ENCODE measurements around the gene MPP2. TPM values are rescaled to one million over a fixed set of nuclear protein-coding genes. Genes with fewer than 3 reads are reported as not detected.
A peak's percentile ranks its signal among the peaks of the same experiment; 100 is the strongest.

Gene MPP2
- total and polyA plus RNA-seq, 2 donors (not counting 3 experiments of a cell fraction or from before 2014, with no cell fraction given): 1.4 to 1.6 TPM

DNA sequence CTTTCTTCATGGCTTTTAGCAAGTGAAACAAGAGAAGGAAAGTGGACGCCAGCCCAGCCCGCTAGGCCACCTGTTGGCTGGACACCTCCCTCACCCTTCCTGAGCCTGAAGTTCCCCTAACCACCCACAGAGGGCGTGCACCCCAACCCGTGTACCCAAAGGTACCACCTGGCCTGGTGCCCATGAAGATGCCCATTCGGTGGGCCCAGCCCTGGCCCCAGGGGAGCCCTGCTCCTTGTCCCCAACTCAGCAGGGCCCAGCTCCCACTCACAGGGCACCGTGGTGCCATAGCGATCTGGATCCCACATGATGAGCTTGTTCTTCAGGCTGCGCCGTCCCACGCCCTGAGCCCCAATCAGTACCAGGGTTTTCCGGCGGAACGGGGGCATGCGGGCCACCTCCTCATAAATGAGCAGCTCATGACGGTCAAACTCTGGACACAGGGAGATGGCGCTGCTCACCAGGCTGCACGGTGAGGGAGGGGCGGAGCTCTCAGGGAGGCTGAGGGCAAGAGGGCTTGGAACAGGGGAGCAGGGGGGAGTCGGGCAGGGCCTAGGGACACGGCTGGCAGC lies 26.8 kb downstream of the MPP2 start:
- no peaks in the 10 kb centered on the region for H4K20me1 ChIP-seq (replicated peaks; ENCODE audit: control insufficient read depth, extremely low read depth, insufficient read depth, low read length)
- intact Hi-C loops (cut with micrococcal nuclease) (no loop called here), dilution Hi-C loops (cut with MboI; ENCODE audit: extremely low pct_ligation_motif_present, low sequenced_read_pairs) (no loop called here)
- DNase-seq (ENCODE audit: low read depth, low spot score) (peak; percentile 21), FAIRE-seq (no peak)
- no peak overlapping the region for H2AFZ ChIP-seq (ENCODE audit: low read depth, low read length)
- H3K27ac ChIP-seq (ENCODE audit: insufficient read depth, low read depth, low read length): no peak overlapping the region
- H3K4me2 ChIP-seq (ENCODE audit: insufficient read depth, low read length): no peak overlapping the region
- CTCF ChIA-PET: interaction anchor here (0.6 to 4.7 kb wide), 20 partner anchors 11 to 288 kb away, joined by 3 to 69 read pairs (median 4); partner anchors contain the start of gene CD300LG
- POLR2A ChIA-PET: no interaction called here
- no TSS peak for BruUV-seq (replicated peaks)
- H3K9me1 ChIP-seq (replicated peaks; ENCODE audit: control insufficient read depth, extremely low read depth, insufficient read depth, low read length): no peaks in the 10 kb centered on the region
- H3K4me3 ChIP-seq (replicated peaks in 1 of 3; ENCODE audit: insufficient read depth in 1 of 3, low read depth in 1 of 3, low read length in 3 of 3): no peak overlapping the region
- H3K4me1 ChIP-seq (ENCODE audit: control insufficient read depth, extremely low read depth, insufficient read depth, low read length): no peaks in the 10 kb centered on the region
- H3K36me3 ChIP-seq (ENCODE audit: control insufficient read depth in 2 of 2, extremely low read depth in 1 of 2, insufficient read depth in 2 of 2, low read length in 2 of 2): no peaks in the 10 kb centered on the region
- H3K9me3 ChIP-seq (replicated peaks; ENCODE audit: control insufficient read depth, insufficient read depth, low read length): no peaks in the 10 kb centered on the region
- H3K79me2 ChIP-seq (ENCODE audit: control insufficient read depth, insufficient read depth, low read length): no peaks in the 10 kb centered on the region
- H3K9ac ChIP-seq (replicated peaks; ENCODE audit: extremely low read depth, insufficient read depth, low read length): no peak overlapping the region
- TF ChIP-seq, protein P1, sequence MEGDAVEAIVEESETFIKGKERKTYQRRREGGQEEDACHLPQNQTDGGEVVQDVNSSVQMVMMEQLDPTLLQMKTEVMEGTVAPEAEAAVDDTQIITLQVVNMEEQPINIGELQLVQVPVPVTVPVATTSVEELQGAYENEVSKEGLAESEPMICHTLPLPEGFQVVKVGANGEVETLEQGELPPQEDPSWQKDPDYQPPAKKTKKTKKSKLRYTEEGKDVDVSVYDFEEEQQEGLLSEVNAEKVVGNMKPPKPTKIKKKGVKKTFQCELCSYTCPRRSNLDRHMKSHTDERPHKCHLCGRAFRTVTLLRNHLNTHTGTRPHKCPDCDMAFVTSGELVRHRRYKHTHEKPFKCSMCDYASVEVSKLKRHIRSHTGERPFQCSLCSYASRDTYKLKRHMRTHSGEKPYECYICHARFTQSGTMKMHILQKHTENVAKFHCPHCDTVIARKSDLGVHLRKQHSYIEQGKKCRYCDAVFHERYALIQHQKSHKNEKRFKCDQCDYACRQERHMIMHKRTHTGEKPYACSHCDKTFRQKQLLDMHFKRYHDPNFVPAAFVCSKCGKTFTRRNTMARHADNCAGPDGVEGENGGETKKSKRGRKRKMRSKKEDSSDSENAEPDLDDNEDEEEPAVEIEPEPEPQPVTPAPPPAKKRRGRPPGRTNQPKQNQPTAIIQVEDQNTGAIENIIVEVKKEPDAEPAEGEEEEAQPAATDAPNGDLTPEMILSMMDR (IDR thresholded peaks at IDR 0.05; ENCODE audit: extremely low read depth in 1 of 2, insufficient read depth in 1 of 2, low read depth in 1 of 2, low read length in 2 of 2): peak; percentile 58 to 77
- TF ChIP-seq GATA2 (IDR thresholded peaks at IDR 0.05; ENCODE audit: insufficient read depth, insufficient read length, low read depth, low read length): no peak
- no peaks in the 10 kb centered on the region for H3K27me3 ChIP-seq (ENCODE audit: control insufficient read depth in 2 of 2, insufficient read depth in 2 of 2, low read length in 2 of 2)

DNA sequence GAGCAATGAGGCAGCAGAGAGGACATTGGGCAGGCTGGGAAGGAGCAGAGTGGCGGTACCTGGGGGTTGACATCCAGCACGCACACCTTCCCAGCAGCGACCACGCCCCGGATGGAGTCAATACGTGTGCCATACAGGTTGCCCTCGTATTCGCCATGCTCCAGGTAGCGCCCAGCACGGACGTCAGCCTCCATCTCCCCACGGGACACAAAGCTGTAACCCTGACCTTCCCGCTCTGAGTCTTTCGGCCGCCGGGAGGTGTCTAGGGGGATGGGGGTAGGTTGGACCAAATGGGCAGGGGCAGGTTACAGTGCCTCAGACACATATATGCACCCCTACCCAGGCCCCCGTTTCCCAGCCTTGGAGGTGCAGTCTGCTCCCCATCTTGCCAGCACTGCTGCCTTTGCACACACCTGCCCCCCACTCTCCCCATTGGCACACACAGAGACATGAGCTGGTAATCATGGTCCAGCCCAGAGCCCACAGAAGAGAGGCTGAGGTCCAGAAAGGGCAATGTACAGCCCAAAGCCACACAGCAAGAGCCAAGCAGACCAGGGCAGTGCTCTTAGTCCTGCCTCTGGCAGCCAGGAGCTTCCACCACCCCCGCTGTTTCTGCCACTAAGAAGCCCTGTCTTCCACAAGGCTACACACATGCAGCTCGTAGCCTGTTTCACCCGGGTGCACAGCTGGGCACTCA lies 27.5 kb downstream of the MPP2 start:
- dilution Hi-C loops (cut with MboI; ENCODE audit: extremely low pct_ligation_motif_present, low sequenced_read_pairs): no loop called here
- H3K27ac ChIP-seq (ENCODE audit: insufficient read depth, low read depth, low read length): no peak overlapping the region
- no peak overlapping the region for H2AFZ ChIP-seq (ENCODE audit: low read depth, low read length)
- H3K9me3 ChIP-seq (replicated peaks; ENCODE audit: control insufficient read depth, insufficient read depth, low read length): no peaks in the 10 kb centered on the region
- H3K79me2 ChIP-seq (ENCODE audit: control insufficient read depth, insufficient read depth, low read length): no peaks in the 10 kb centered on the region
- H3K4me3 ChIP-seq (replicated peaks in 1 of 3; ENCODE audit: insufficient read depth in 1 of 3, low read depth in 1 of 3, low read length in 3 of 3): no peak overlapping the region
- FAIRE-seq (no peak), DNase-seq (ENCODE audit: low read depth, low spot score) (no peak)
- H3K9me1 ChIP-seq (replicated peaks; ENCODE audit: control insufficient read depth, extremely low read depth, insufficient read depth, low read length): no peaks in the 10 kb centered on the region
- ChIA-PET CTCF (interaction anchor here (0.9 to 4.7 kb wide), 21 partner anchors 10 to 289 kb away, joined by 3 to 69 read pairs (median 5); partner anchors contain the start of gene CD300LG), POLR2A (no interaction called here)
- H3K27me3 ChIP-seq (ENCODE audit: control insufficient read depth in 2 of 2, insufficient read depth in 2 of 2, low read length in 2 of 2): peaks cover 3 to 4% of the 10 kb centered on the region in 2 experiments
- no peaks in the 10 kb centered on the region for H3K4me1 ChIP-seq (ENCODE audit: control insufficient read depth, extremely low read depth, insufficient read depth, low read length)
- TF ChIP-seq POLR2A (IDR thresholded peaks at IDR 0.05; ENCODE audit: low read depth, low read length): no peak
- no peak for TF ChIP-seq JUN (IDR thresholded peaks at IDR 0.05; ENCODE audit: borderline replicate concordance, insufficient read depth, insufficient read length, low read depth)
- TF ChIP-seq, protein P2, sequence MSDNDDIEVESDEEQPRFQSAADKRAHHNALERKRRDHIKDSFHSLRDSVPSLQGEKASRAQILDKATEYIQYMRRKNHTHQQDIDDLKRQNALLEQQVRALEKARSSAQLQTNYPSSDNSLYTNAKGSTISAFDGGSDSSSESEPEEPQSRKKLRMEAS (IDR thresholded peaks at IDR 0.05; ENCODE audit: insufficient read depth, insufficient read length): no peak
- TF ChIP-seq FOS (IDR thresholded peaks at IDR 0.05; ENCODE audit: borderline replicate concordance, insufficient read depth, low read length): no peak
- TF ChIP-seq POLR2AphosphoS5 (IDR thresholded peaks at IDR 0.05; ENCODE audit: insufficient read depth, low read depth, low read length): no peak
- no peak for TF ChIP-seq GATA2 (IDR thresholded peaks at IDR 0.05; ENCODE audit: insufficient read depth, insufficient read length, low read depth, low read length)
- TF ChIP-seq, protein P1 (IDR thresholded peaks at IDR 0.05; ENCODE audit: extremely low read depth in 1 of 2, insufficient read depth in 1 of 2, low read depth in 1 of 2, low read length in 2 of 2): no peak
- no peak for TF ChIP-seq EZH2 (IDR thresholded peaks at IDR 0.05; ENCODE audit: borderline replicate concordance, low read depth, low read length, severe bottlenecking)
- no peak for TF ChIP-seq MYC (IDR thresholded peaks at IDR 0.05; ENCODE audit: low read depth, low read length)
- H3K36me3 ChIP-seq (ENCODE audit: control insufficient read depth in 2 of 2, extremely low read depth in 1 of 2, insufficient read depth in 2 of 2, low read length in 2 of 2): no peaks in the 10 kb centered on the region
- no TSS peak for BruUV-seq (replicated peaks)
- H3K9ac ChIP-seq (replicated peaks; ENCODE audit: extremely low read depth, insufficient read depth, low read length): no peak overlapping the region
- H4K20me1 ChIP-seq (replicated peaks; ENCODE audit: control insufficient read depth, extremely low read depth, insufficient read depth, low read length): no peaks in the 10 kb centered on the region
- intact Hi-C loops (cut with micrococcal nuclease): no loop called here
- H3K4me2 ChIP-seq (ENCODE audit: insufficient read depth, low read length): no peak overlapping the region
